HG02610 (cell line): ENCODE measurements around the gene ZNF581.

Source experiments
- ATAC-seq: cut with Tn5 transposase; IDR thresholded peaks from one replicate; pipeline ENCODE4 v1.9.1; 2021; ENCODE audit warnings: mild to moderate bottlenecking, moderate library complexity; ENCODE audit not compliant: unreplicated experiment

ZNF581 gene

GRCh38 chr19:55611300-55611982 is 32.0 kb upstream of the ZNF581 start:
- ATAC-seq, result no peak

- no peak for ATAC-seq
Measured at GRCh38 chr19:55611983-55612645, 31.3 kb upstream of the ZNF581 start.

GRCh38 chr19:55613396-55613795 is 30.1 kb upstream of the ZNF581 start:
- no peak for ATAC-seq

GRCh38 chr19:55613930-55614710 is 29.3 kb upstream of the ZNF581 start:
- no peak for ATAC-seq

GRCh38 chr19:55614711-55615542 is 28.5 kb upstream of the ZNF581 start:
- no peak for ATAC-seq

GRCh38 chr19:55615543-55616394 is 27.7 kb upstream of the ZNF581 start:
- no peak for ATAC-seq

- ATAC-seq, result no peak
Measured at GRCh38 chr19:55616395-55616875, 27.0 kb upstream of the ZNF581 start.

GRCh38 chr19:55617426-55617825 is 26.0 kb upstream of the ZNF581 start:
- ATAC-seq, result no peak

GRCh38 chr19:55618426-55618825 is 25.0 kb upstream of the ZNF581 start:
- no peak for ATAC-seq

- no peak for ATAC-seq
Measured at GRCh38 chr19:55619286-55619685, 24.2 kb upstream of the ZNF581 start.

GRCh38 chr19:55620410-55621204 is 22.8 kb upstream of the ZNF581 start:
- ATAC-seq, result no peak

GRCh38 chr19:55621205-55621672 is 22.2 kb upstream of the ZNF581 start:
- ATAC-seq, result no peak

- ATAC-seq, result no peak
Measured at GRCh38 chr19:55621673-55622231, 21.7 kb upstream of the ZNF581 start.

- ATAC-seq, result no peak
Measured at GRCh38 chr19:55622242-55622969, 21.0 kb upstream of the ZNF581 start.

GRCh38 chr19:55623130-55623529 is 20.3 kb upstream of the ZNF581 start:
- no peak for ATAC-seq

GRCh38 chr19:55623561-55623960 is 19.9 kb upstream of the ZNF581 start:
- ATAC-seq, result no peak

GRCh38 chr19:55624109-55625003 is 19.1 kb upstream of the ZNF581 start, which contains the start of gene ZNF784:
ZNF784 (minus strand) TSS chr19:55624566; CDS start chr19:55624561, 5 bp downstream.
- ATAC-seq, result no peak
